ENCODE measurements around the gene UBASH3A. TPM values are rescaled to one million over a fixed set of nuclear protein-coding genes. Genes with fewer than 3 reads are reported as not detected.

The UBASH3A gene
- total and polyA plus RNA-seq, 4 donors = 0.58 to 0.88 (median 0.67) TPM

DNA sequence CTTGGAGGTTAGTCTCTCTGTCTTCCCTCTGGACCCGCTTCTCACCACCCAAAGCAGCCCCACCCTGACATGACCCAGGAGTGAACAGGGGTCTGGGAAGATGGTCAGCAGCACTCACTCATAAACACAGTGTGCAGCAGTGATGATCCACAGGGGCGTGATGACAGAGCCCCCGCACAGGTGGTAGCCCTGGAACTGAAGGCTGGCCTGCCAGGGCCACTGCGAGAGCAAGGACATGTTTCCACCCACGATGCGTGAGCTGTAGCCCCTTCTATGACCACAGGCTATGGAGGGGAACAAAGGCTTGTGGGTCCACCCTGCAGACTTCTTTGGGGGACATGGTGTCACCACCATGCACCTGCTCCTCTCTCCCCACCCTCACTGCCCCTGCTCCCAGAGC lies 20.8 kb upstream of the UBASH3A start:
- Histone ChIP-seq H3K4me3 (no peak overlapping the region), H3K36me3 (ENCODE audit: control insufficient read depth in 4 of 4, insufficient read depth in 4 of 4, low read length in 4 of 4) (no peaks in the 10 kb centered on the region), H3K9ac (ENCODE audit: insufficient read depth in 1 of 2, low read length in 2 of 2) (no peak overlapping the region), H3K9me3 (ENCODE audit: control insufficient read depth in 4 of 4, insufficient read depth in 3 of 4, low read length in 3 of 4) (peaks cover 0 to 7% (median 1%) of the 10 kb centered on the region in 4 donors), H3K27ac (ENCODE audit: low read depth in 1 of 2, low read length in 1 of 2) (no peak overlapping the region), H3K4me1 (ENCODE audit: control insufficient read depth in 5 of 5, insufficient read depth in 5 of 5, low read length in 5 of 5) (peaks cover 0 to 16% (median 0%) of the 10 kb centered on the region in 5 donors), H3K27me3 (ENCODE audit: control insufficient read depth in 3 of 3, insufficient read depth in 3 of 3, low read length in 2 of 3) (no peaks in the 10 kb centered on the region)
- no peak for ATAC-seq (ENCODE audit: insufficient read depth, low FRiP score)
- no peak for DNase-seq
- TF ChIP-seq, protein P1, sequence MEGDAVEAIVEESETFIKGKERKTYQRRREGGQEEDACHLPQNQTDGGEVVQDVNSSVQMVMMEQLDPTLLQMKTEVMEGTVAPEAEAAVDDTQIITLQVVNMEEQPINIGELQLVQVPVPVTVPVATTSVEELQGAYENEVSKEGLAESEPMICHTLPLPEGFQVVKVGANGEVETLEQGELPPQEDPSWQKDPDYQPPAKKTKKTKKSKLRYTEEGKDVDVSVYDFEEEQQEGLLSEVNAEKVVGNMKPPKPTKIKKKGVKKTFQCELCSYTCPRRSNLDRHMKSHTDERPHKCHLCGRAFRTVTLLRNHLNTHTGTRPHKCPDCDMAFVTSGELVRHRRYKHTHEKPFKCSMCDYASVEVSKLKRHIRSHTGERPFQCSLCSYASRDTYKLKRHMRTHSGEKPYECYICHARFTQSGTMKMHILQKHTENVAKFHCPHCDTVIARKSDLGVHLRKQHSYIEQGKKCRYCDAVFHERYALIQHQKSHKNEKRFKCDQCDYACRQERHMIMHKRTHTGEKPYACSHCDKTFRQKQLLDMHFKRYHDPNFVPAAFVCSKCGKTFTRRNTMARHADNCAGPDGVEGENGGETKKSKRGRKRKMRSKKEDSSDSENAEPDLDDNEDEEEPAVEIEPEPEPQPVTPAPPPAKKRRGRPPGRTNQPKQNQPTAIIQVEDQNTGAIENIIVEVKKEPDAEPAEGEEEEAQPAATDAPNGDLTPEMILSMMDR (IDR thresholded peaks at IDR 0.05; ENCODE audit: control extremely low read depth, extremely low read depth) = no peak
- WGBS, 2 donors = 95 to 97% methylated on average over 6 of the region's 6 CpGs

DNA sequence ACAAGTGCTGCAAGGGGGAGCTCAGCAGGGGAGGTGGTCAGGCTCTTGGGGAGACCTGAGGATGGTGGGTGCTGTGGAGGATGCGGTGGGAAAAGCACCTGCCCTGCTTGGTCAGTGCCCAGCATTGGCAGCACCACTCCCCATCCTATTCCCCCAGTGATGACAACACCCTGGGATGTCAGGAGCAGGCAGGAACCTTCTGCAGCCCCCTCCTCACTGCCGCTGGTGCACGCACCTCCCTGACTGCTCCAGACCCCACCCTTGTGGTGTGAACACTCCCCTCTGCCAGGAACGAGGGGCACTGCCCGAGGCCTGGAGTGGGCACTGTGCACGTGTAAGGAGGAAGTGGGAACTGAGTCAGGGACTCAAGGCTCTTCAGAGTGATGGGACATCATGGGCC lies 20.4 kb upstream of the UBASH3A start:
- Histone ChIP-seq H3K27me3 (ENCODE audit: control insufficient read depth in 3 of 3, insufficient read depth in 3 of 3, low read length in 2 of 3) (no peaks in the 10 kb centered on the region), H3K4me1 (ENCODE audit: control insufficient read depth in 5 of 5, insufficient read depth in 5 of 5, low read length in 5 of 5) (peaks cover 0 to 20% (median 0%) of the 10 kb centered on the region in 5 donors), H3K9ac (ENCODE audit: insufficient read depth in 1 of 2, low read length in 2 of 2) (no peak overlapping the region), H3K36me3 (ENCODE audit: control insufficient read depth in 4 of 4, insufficient read depth in 4 of 4, low read length in 4 of 4) (no peaks in the 10 kb centered on the region), H3K27ac (ENCODE audit: low read depth in 1 of 2, low read length in 1 of 2) (no peak overlapping the region), H3K4me3 (no peak overlapping the region), H3K9me3 (ENCODE audit: control insufficient read depth in 4 of 4, insufficient read depth in 3 of 4, low read length in 3 of 4) (peaks cover 0 to 7% (median 1%) of the 10 kb centered on the region in 4 donors)
- WGBS, 2 donors = 80 to 90% methylated on average over 6 of the region's 6 CpGs
- TF ChIP-seq, protein P1 (IDR thresholded peaks at IDR 0.05; ENCODE audit: control extremely low read depth, extremely low read depth) = no peak
- ATAC-seq (ENCODE audit: insufficient read depth, low FRiP score) (no peak), DNase-seq (no peak)

DNA sequence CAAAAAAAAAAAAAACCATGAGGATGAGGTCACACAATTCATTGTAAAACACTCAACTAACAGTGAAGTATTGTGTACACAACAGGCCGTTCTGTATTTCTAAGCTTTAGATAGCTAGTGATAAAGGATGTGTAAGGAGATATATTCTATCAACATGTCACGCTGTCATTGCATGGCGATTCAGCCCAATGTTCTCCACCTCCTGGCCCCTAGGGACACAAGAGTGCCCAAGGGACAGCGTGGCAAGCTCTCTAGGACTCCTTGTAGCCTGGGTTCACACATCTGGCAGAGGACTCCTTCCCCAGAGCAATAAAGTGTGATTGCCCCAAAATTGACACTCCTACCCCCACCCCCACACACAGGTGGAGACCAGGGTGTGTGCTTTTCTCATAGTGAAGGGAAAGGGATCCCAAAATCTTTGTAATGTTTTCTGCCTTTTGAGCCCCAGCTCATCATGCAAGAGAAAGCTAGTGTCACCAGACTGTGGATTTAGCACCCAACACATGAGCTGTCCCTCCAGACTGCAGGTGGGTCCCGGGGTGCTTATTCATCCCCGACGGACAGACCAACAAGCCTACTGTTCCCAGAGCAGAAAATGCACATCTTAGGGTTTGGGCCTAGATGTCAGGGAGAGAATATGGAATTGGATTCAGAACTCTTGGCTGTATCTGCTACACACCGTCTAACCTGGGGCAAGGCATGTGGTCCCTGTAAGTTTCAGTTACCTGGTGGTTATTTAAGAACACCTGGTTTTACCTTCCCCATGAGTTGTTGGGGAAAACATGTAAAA lies 19.4 kb upstream of the UBASH3A start:
- H3K9ac ChIP-seq (ENCODE audit: insufficient read depth in 1 of 2, low read length in 2 of 2) = no peak overlapping the region
- H3K36me3 ChIP-seq (ENCODE audit: control insufficient read depth in 4 of 4, insufficient read depth in 4 of 4, low read length in 4 of 4) = no peaks in the 10 kb centered on the region
- DNase-seq (peak in 2 of 3 donors; percentile 13 to 46), ATAC-seq (ENCODE audit: insufficient read depth, low FRiP score) (no peak)
- no peaks in the 10 kb centered on the region for H3K27me3 ChIP-seq (ENCODE audit: control insufficient read depth in 3 of 3, insufficient read depth in 3 of 3, low read length in 2 of 3)
- TF ChIP-seq, protein P1 (IDR thresholded peaks at IDR 0.05; ENCODE audit: control extremely low read depth, extremely low read depth) = no peak
- H3K9me3 ChIP-seq (ENCODE audit: control insufficient read depth in 4 of 4, insufficient read depth in 3 of 4, low read length in 3 of 4) = peaks cover 0 to 7% (median 1%) of the 10 kb centered on the region in 4 donors
- no peak overlapping the region for H3K27ac ChIP-seq (ENCODE audit: low read depth in 1 of 2, low read length in 1 of 2)
- WGBS, 2 donors = 77 to 86% methylated on average over 8 of the region's 8 CpGs
- H3K4me1 ChIP-seq (ENCODE audit: control insufficient read depth in 5 of 5, insufficient read depth in 5 of 5, low read length in 5 of 5) = peaks cover 0 to 30% (median 3%) of the 10 kb centered on the region in 5 donors
- H3K4me3 ChIP-seq = no peak overlapping the region
